PC-9 (cell line): ENCODE results near the gene HTR3B. TPM values are rescaled to one million over a fixed set of nuclear protein-coding genes. Genes with fewer than 3 reads are reported as not detected.
"Not testable (repeated sequence)": the region's sequence is repeated elsewhere in the genome, so short reads cannot be mapped to it uniquely, and the experiment has no call there.

Source experiments
- BruUV-seq: library from RNA; stranded (reverse); fragments of 400-500 nt; replicated peaks from 2 replicates; lab custom pipeline; 2021; lab: Mats Ljungman, UMichigan
- CTCF ChIA-PET: fragments of 300-600 bp; sonication (Branson Sonifier 250); formaldehyde crosslinking; loops from one replicate; lab custom pipeline; 2022; ENCODE audit warnings: antibody characterized with exemption; lab: Charles Lee
- POLR2A ChIA-PET: fragments of 300-600 bp; sonication (Branson Sonifier 250); formaldehyde crosslinking; loops from one replicate; lab custom pipeline; 2022; ENCODE audit warnings: antibody characterized with exemption; ENCODE audit not compliant: unreplicated experiment; lab: Charles Lee
- DNase-seq, 2 experiments: peaks; one replicate each; pipeline versions ENCODE4 v3.0.0 to v3.0.0-alpha.2; 2015 to 2022; ENCODE audit warnings: mixed read lengths in 1 of 2
- H2AFZ ChIP-seq: fragments of 200-600 bp; sonication (generic); 2 replicates; pipeline ENCODE4 v1.8.1; 2017; ENCODE audit warnings: antibody characterized with exemption
- H3F3A ChIP-seq: fragments of 200-600 bp; sonication (generic); 2 replicates; pipeline ENCODE4 v1.8.1; 2017; ENCODE audit warnings: antibody characterized with exemption, mild to moderate bottlenecking, low read depth; ENCODE audit not compliant: insufficient read depth
- H3K27ac ChIP-seq: fragments of 200-600 bp; sonication (generic); 2 replicates; pipeline ENCODE4 v1.6.1; 2016; ENCODE audit warnings: mixed run types
- H3K27me3 ChIP-seq: fragments of 200-600 bp; sonication (generic); 2 replicates; pipeline ENCODE4 v1.6.1; 2016; ENCODE audit warnings: low read depth, mixed run types; ENCODE audit not compliant: insufficient read depth
- H3K36me3 ChIP-seq: fragments of 200-600 bp; sonication (generic); 2 replicates; pipeline ENCODE4 v1.6.1; 2016; ENCODE audit warnings: low read depth, mixed run types
- H3K4me1 ChIP-seq: fragments of 200-600 bp; sonication (generic); replicated peaks from 2 replicates; pipeline ENCODE4 v1.6.1; 2016; ENCODE audit warnings: mixed run types; ENCODE audit not compliant: insufficient read depth
- H3K4me2 ChIP-seq: fragments of 200-600 bp; sonication (generic); 2 replicates; pipeline ENCODE4 v1.6.1; 2017; ENCODE audit warnings: mixed run types
- H3K4me3 ChIP-seq: fragments of 200-600 bp; sonication (generic); 2 replicates; pipeline ENCODE4 v1.6.1; 2016; ENCODE audit warnings: mixed run types
- H3K79me2 ChIP-seq: fragments of 200-600 bp; sonication (generic); 2 replicates; pipeline ENCODE4 v1.6.1; 2017; ENCODE audit warnings: low read depth, mixed run types
- H3K9me2 ChIP-seq: fragments of 200-600 bp; sonication (generic); 2 replicates; pipeline ENCODE4 v1.8.1; 2017; ENCODE audit warnings: mild to moderate bottlenecking; ENCODE audit not compliant: insufficient read depth
- H3K9me3 ChIP-seq: fragments of 200-600 bp; sonication (generic); 2 replicates; pipeline ENCODE4 v1.8.1; 2016; ENCODE audit warnings: low read depth; ENCODE audit not compliant: insufficient read depth
- H4K20me1 ChIP-seq: fragments of 200-600 bp; sonication (generic); 2 replicates; pipeline ENCODE4 v1.8.1; 2017; ENCODE audit not compliant: insufficient read depth
- EZH2 ChIP-seq: fragments of 200-600 bp; sonication (generic); IDR thresholded peaks from 2 replicates; pipeline ENCODE4 v1.8.0; 2017; ENCODE audit warnings: antibody characterized with exemption, low read depth
- intact Hi-C: fragments of 100-400 bp; cut with micrococcal nuclease; formaldehyde crosslinking; loops from one replicate; pipeline ENCODE4 v1.10.0; 2022; ENCODE audit not compliant: unreplicated experiment
- total RNA-seq: library from RNA; stranded (reverse); gene quantifications from 2 replicates; pipeline ENCODE4 v1.2.3, GENCODE V29; 2021
- TF ChIP-seq, protein P1 (sequence below): fragments of 200-600 bp; sonication (generic); conservative IDR thresholded peaks from 2 replicates; pipeline ENCODE4 v1.6.1; 2017; ENCODE audit warnings: mixed run types, antibody characterized with exemption, mild to moderate bottlenecking, moderate library complexity

Gene HTR3B
- total RNA-seq, 1 experiment from 2014 or later = not detected

- peaks cover 98% of the 10 kb centered on the region for H3K27me3 ChIP-seq
- H3F3A ChIP-seq = no peaks in the 10 kb centered on the region
- ChIA-PET POLR2A (no interaction called here), CTCF (no interaction called here)
- no peak overlapping the region for H3K4me3 ChIP-seq
- H3K4me1 ChIP-seq = no peaks in the 10 kb centered on the region
- H3K4me2 ChIP-seq = no peak overlapping the region
- no peaks in the 10 kb centered on the region for H3K36me3 ChIP-seq
- no peak for TF ChIP-seq EZH2
- TF ChIP-seq, protein P1, sequence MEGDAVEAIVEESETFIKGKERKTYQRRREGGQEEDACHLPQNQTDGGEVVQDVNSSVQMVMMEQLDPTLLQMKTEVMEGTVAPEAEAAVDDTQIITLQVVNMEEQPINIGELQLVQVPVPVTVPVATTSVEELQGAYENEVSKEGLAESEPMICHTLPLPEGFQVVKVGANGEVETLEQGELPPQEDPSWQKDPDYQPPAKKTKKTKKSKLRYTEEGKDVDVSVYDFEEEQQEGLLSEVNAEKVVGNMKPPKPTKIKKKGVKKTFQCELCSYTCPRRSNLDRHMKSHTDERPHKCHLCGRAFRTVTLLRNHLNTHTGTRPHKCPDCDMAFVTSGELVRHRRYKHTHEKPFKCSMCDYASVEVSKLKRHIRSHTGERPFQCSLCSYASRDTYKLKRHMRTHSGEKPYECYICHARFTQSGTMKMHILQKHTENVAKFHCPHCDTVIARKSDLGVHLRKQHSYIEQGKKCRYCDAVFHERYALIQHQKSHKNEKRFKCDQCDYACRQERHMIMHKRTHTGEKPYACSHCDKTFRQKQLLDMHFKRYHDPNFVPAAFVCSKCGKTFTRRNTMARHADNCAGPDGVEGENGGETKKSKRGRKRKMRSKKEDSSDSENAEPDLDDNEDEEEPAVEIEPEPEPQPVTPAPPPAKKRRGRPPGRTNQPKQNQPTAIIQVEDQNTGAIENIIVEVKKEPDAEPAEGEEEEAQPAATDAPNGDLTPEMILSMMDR = no peak
- H4K20me1 ChIP-seq = no peaks in the 10 kb centered on the region
- H3K79me2 ChIP-seq = no peaks in the 10 kb centered on the region
- intact Hi-C loops = no loop called here
- no TSS peak for BruUV-seq
- H3K9me3 ChIP-seq = no peaks in the 10 kb centered on the region
- H3K9me2 ChIP-seq = no peaks in the 10 kb centered on the region
- DNase-seq = no peak
- H2AFZ ChIP-seq = no peak overlapping the region
- H3K27ac ChIP-seq = no peak overlapping the region
Measured at GRCh38 chr11:113907681-113908080, 3.1 kb downstream of the HTR3B start.

GRCh38 chr11:113908098-113908497, 3.5 kb downstream of the HTR3B start:
- Histone ChIP-seq H3K4me3 (no peak overlapping the region), H2AFZ (no peak overlapping the region), H3K36me3 (no peaks in the 10 kb centered on the region), H3K79me2 (no peaks in the 10 kb centered on the region), H3K4me1 (no peaks in the 10 kb centered on the region), H3K9me2 (no peaks in the 10 kb centered on the region), H3K27ac (no peak overlapping the region), H4K20me1 (no peaks in the 10 kb centered on the region), H3K9me3 (no peaks in the 10 kb centered on the region), H3K27me3 (peaks cover 94% of the 10 kb centered on the region), H3F3A (no peaks in the 10 kb centered on the region), H3K4me2 (no peak overlapping the region)
- no peak for DNase-seq
- no TSS peak for BruUV-seq
- ChIA-PET POLR2A (no interaction called here), CTCF (no interaction called here)
- intact Hi-C loops = no loop called here
- TF ChIP-seq, protein P1 = no peak
- TF ChIP-seq EZH2 = no peak

- DNase-seq, H3K9me2 ChIP-seq, H3K79me2 ChIP-seq, POLR2A ChIA-PET, H3K9me3 ChIP-seq, H3K27ac ChIP-seq, H3F3A ChIP-seq, CTCF ChIA-PET, H3K36me3 ChIP-seq, H3K4me3 ChIP-seq, H3K4me1 ChIP-seq, BruUV-seq, H3K4me2 ChIP-seq, H2AFZ ChIP-seq, H4K20me1 ChIP-seq, intact Hi-C loops: not testable (repeated sequence)
- H3K27me3 ChIP-seq = peaks cover 83% of the 10 kb centered on the region
Measured at GRCh38 chr11:113911491-113911890, 6.9 kb downstream of the HTR3B start.

DNA sequence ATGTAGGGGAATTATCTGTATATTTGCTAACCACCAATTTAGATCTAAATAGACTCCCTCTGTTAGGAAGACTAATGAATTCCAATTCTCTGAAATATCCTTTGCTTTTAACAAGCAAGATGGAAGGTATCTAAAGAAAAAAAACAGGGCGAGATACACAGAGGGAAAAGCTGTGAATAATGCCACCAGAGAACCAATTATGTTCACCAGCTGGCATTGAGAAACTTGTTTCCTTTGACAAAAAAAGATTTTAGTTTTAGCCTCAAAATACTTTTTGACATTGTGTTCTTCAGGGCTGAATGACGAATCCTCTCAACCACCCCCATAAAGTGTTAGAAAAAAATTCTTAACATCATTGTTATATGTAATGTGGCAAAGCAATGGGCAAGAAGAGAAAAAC, 19.0 kb downstream of the HTR3B start:
- no peak overlapping the region for H3K4me2 ChIP-seq
- no peak for DNase-seq
- no peaks in the 10 kb centered on the region for H3K79me2 ChIP-seq
- H3F3A ChIP-seq = no peaks in the 10 kb centered on the region
- ChIA-PET CTCF (no interaction called here), POLR2A (no interaction called here)
- no peak overlapping the region for H3K27ac ChIP-seq
- BruUV-seq = no TSS peak
- intact Hi-C loops = no loop called here
- no peaks in the 10 kb centered on the region for H4K20me1 ChIP-seq
- H3K9me3 ChIP-seq = no peaks in the 10 kb centered on the region
- no peaks in the 10 kb centered on the region for H3K9me2 ChIP-seq
- TF ChIP-seq, protein P1 = no peak
- TF ChIP-seq EZH2 = no peak
- no peaks in the 10 kb centered on the region for H3K4me1 ChIP-seq
- H2AFZ ChIP-seq = no peak overlapping the region
- H3K36me3 ChIP-seq = no peaks in the 10 kb centered on the region
- peaks cover 89% of the 10 kb centered on the region for H3K27me3 ChIP-seq
- H3K4me3 ChIP-seq = no peak overlapping the region
